HepG2 (cell line): ENCODE results near the gene USP7. TPM values are rescaled to one million over a fixed set of nuclear protein-coding genes. Genes with fewer than 3 reads are reported as not detected.
A peak's percentile ranks its signal among the peaks of the same experiment; 100 is the strongest.

Experiments used
- ATAC-seq: fragments of 200-7000 bp; cut with Tn5 transposase; 3 replicates; pipeline ENCODE4 v1.9.1; 2020; ENCODE audit warnings: mild to moderate bottlenecking, moderate library complexity
- BruUV-seq: library from RNA; stranded (reverse); fragments of 400-500 nt; replicated peaks from 2 replicates; lab custom pipeline; 2021; lab: Mats Ljungman, UMichigan
- CTCF ChIA-PET: fragments of 300-600 bp; formaldehyde crosslinking; extraction: SDS; loops from one replicate; lab custom pipeline; 2021; ENCODE audit warnings: low total read pairs, inconsistent platforms, low intra/inter-chr PET ratio; lab: Yijun Ruan, JAX
- POLR2A ChIA-PET: fragments of 350-600 bp; sonication (Branson Sonifier 250); formaldehyde crosslinking; loops from one replicate; lab custom pipeline; 2020; ENCODE audit warnings: antibody characterized with exemption, inconsistent platforms; lab: Yijun Ruan, JAX
- DNase-seq: peaks from one replicate; pipeline ENCODE4 v3.0.0-alpha.2; 2015; ENCODE audit warnings: low spot score
- FAIRE-seq: peaks from 3 replicates; lab custom pipeline; 2011; peaks lifted over from hg19 to GRCh38; lab: Jason Lieb, UNC
- H2AFZ ChIP-seq: one replicate; pipeline ENCODE4 v1.6.1; 2011; ENCODE audit warnings: low read length, inconsistent platforms
- H3K27ac ChIP-seq: fragments of 300-600 bp; 3 replicates; pipeline ENCODE4 v1.8.0; 2011; ENCODE audit warnings: mixed run types, mild to moderate bottlenecking, mixed read lengths, low read length, inconsistent platforms; ENCODE audit not compliant: insufficient read depth; ENCODE audit errors: extremely low read length
- H3K27me3 ChIP-seq, 2 experiments: fragments of 200-600 bp in 1 of 2; 2 replicates in 1 of 2; 3 replicates in 1 of 2; pipeline versions ENCODE4 v1.6.0 to v1.8.0; 2011; ENCODE audit warnings: low read length in 2 of 2, mild to moderate bottlenecking in 2 of 2, moderate library complexity in 2 of 2, inconsistent platforms in 1 of 2; ENCODE audit not compliant: insufficient read depth in 2 of 2, control insufficient read depth in 1 of 2
- H3K36me3 ChIP-seq, 2 experiments: fragments of 200-600 bp in 1 of 2; replicated peaks in 1 of 2; 2 replicates in 1 of 2; 3 replicates in 1 of 2; pipeline versions ENCODE4 v1.5.1 to v1.8.0; 2011; ENCODE audit warnings: low read length in 2 of 2, inconsistent platforms in 1 of 2; ENCODE audit not compliant: insufficient read depth in 2 of 2, control insufficient read depth in 1 of 2
- H3K4me1 ChIP-seq: 2 replicates; pipeline ENCODE4 v1.5.1; 2012; ENCODE audit warnings: low read length, inconsistent platforms; ENCODE audit not compliant: insufficient read depth
- H3K4me2 ChIP-seq: 2 replicates; pipeline ENCODE4 v1.6.0; 2011; ENCODE audit warnings: low read depth, low read length, inconsistent platforms
- H3K4me3 ChIP-seq, 3 experiments: fragments of 200-600 bp in 1 of 3; sonication (generic), shearing (Covaris generic) in 1 of 3; replicated peaks in 1 of 3; 2 replicates each; pipeline ENCODE4 v1.5.1; 2011 to 2016; ENCODE audit warnings: low read length in 3 of 3, inconsistent platforms in 2 of 3, low read depth in 2 of 3, mild to moderate bottlenecking in 2 of 3, control low read depth in 1 of 3, mixed read lengths in 1 of 3; ENCODE audit not compliant: insufficient read depth in 1 of 3
- H3K79me2 ChIP-seq: one replicate; pipeline ENCODE4 v1.6.1; 2011; ENCODE audit warnings: low read length, inconsistent platforms; ENCODE audit not compliant: insufficient read depth
- H3K9ac ChIP-seq: 2 replicates; pipeline ENCODE4 v1.6.0; 2011; ENCODE audit warnings: mild to moderate bottlenecking, low read depth, low read length, inconsistent platforms; ENCODE audit not compliant: insufficient read depth
- H3K9me3 ChIP-seq: 2 replicates; pipeline ENCODE4 v1.5.1; 2012; ENCODE audit warnings: mild to moderate bottlenecking, low read length
- H4K20me1 ChIP-seq: 2 replicates; pipeline ENCODE4 v1.6.0; 2011; ENCODE audit warnings: inconsistent platforms, mild to moderate bottlenecking, low read length, moderate library complexity; ENCODE audit not compliant: insufficient read depth
- ARID2 ChIP-seq: sonication (generic); formaldehyde crosslinking; IDR thresholded peaks from 2 replicates; pipeline ENCODE4 v1.8.1; 2022; ENCODE audit warnings: mild to moderate bottlenecking, missing genetic modification reagents, borderline replicate concordance
- BCLAF1 ChIP-seq: fragments of 450-650 bp; IDR thresholded peaks from 2 replicates; pipeline ENCODE4 v1.6.1; 2017; ENCODE audit warnings: mild to moderate bottlenecking
- HOXD1 ChIP-seq: sonication (generic); formaldehyde crosslinking; IDR thresholded peaks from 2 replicates; pipeline ENCODE4 v1.5.0; 2020; ENCODE audit warnings: missing genetic modification reagents
- KDM6A ChIP-seq: IDR thresholded peaks from 2 replicates; pipeline ENCODE4 v1.6.1; 2016; ENCODE audit warnings: low read depth
- MED8 ChIP-seq: sonication (generic); formaldehyde crosslinking; IDR thresholded peaks from 2 replicates; pipeline ENCODE4 v1.8.1; 2023; ENCODE audit warnings: mild to moderate bottlenecking, missing genetic modification reagents; ENCODE audit not compliant: insufficient replicate concordance
- NAIF1 ChIP-seq: sonication (generic); formaldehyde crosslinking; IDR thresholded peaks from 2 replicates; pipeline ENCODE4 v1.5.0; 2020; ENCODE audit warnings: mild to moderate bottlenecking, missing genetic modification reagents, borderline replicate concordance
- ONECUT2 ChIP-seq: sonication (generic); formaldehyde crosslinking; IDR thresholded peaks from 2 replicates; pipeline ENCODE4 v1.4.0; 2020; ENCODE audit warnings: missing genetic modification reagents
- RNF2 ChIP-seq: fragments of 450-650 bp; conservative IDR thresholded peaks from 2 replicates; pipeline ENCODE4 v1.6.1; 2016; ENCODE audit warnings: low read depth
- SALL1 ChIP-seq: sonication (generic); formaldehyde crosslinking; IDR thresholded peaks from 2 replicates; pipeline ENCODE4 v1.8.0; 2022; ENCODE audit warnings: mild to moderate bottlenecking, missing genetic modification reagents
- ZBTB42 ChIP-seq: sonication (generic); formaldehyde crosslinking; IDR thresholded peaks from 2 replicates; pipeline ENCODE4 v1.5.0; 2020; ENCODE audit warnings: mild to moderate bottlenecking, missing genetic modification reagents
- ZC3H13 ChIP-seq: sonication (generic); formaldehyde crosslinking; IDR thresholded peaks from 2 replicates; pipeline ENCODE4 v1.8.1; 2023; ENCODE audit warnings: mild to moderate bottlenecking, missing genetic modification reagents, moderate library complexity
- ZNF121 ChIP-seq: sonication (generic); formaldehyde crosslinking; IDR thresholded peaks from 2 replicates; pipeline ENCODE4 v1.5.0; 2020; ENCODE audit warnings: mild to moderate bottlenecking, missing genetic modification reagents
- ZNF382 ChIP-seq: sonication (generic); formaldehyde crosslinking; IDR thresholded peaks from 2 replicates; pipeline ENCODE4 v1.5.0; 2020; ENCODE audit warnings: missing genetic modification reagents, mild to moderate bottlenecking, borderline replicate concordance
- WGBS: methylation state at CpG from one replicate; pipeline ENCODE4 v1.1.6; 2017; ENCODE audit warnings: low lambda C conversion rate; 5-methylcytosine and 5-hydroxymethylcytosine counted together
- in situ Hi-C: cut with HindIII; loops from 2 replicates; pipeline ENCODE4 v1.10.0; 2017; ENCODE audit warnings: low pct_unique_long_range_greater_than_20kb; ENCODE audit not compliant: extremely low pct_ligation_motif_present
- intact Hi-C: fragments of 100-400 bp; cut with micrococcal nuclease; formaldehyde crosslinking; loops from one replicate; pipeline ENCODE4 v1.10.0; 2022; ENCODE audit not compliant: unreplicated experiment
- polyA plus RNA-seq, 8 experiments: library from polyadenylated mRNA; depleted of rRNA in 3 of 8; stranded (reverse) in 7 of 8; unstranded in 1 of 8; fragments of >200 nt; fragmentation: Illumina TruSeq in 4 of 8; extraction: Trizol in 4 of 8; gene quantifications; 2 replicates each; pipeline versions ENCODE4 v1.2.1 to v1.2.3, GENCODE V29; 2011 to 2016; ENCODE audit warnings: low read depth in 4 of 8, missing spikeins in 1 of 8, mixed read lengths in 1 of 8; ENCODE audit not compliant: insufficient read depth in 1 of 8
- total RNA-seq, 5 experiments: library from RNA; depleted of rRNA; stranded (reverse); fragments of >200 nt; fragmentation: Illumina TruSeq; extraction: Trizol; gene quantifications; 2 replicates each; pipeline ENCODE4 v1.2.3, GENCODE V29; 2016; ENCODE audit warnings: low read depth in 1 of 5
- TF ChIP-seq, protein P1 (sequence below): sonication (generic); formaldehyde crosslinking; IDR thresholded peaks from 2 replicates; pipeline ENCODE4 v1.8.0; 2022; ENCODE audit warnings: low read depth, missing genetic modification reagents

USP7 gene
- total and polyA plus RNA-seq, 2 of the 13 experiments (the other 11 are each of a cell fraction or from before 2014, with no cell fraction given): 52.5 to 173 TPM

- TF ChIP-seq, protein P1, sequence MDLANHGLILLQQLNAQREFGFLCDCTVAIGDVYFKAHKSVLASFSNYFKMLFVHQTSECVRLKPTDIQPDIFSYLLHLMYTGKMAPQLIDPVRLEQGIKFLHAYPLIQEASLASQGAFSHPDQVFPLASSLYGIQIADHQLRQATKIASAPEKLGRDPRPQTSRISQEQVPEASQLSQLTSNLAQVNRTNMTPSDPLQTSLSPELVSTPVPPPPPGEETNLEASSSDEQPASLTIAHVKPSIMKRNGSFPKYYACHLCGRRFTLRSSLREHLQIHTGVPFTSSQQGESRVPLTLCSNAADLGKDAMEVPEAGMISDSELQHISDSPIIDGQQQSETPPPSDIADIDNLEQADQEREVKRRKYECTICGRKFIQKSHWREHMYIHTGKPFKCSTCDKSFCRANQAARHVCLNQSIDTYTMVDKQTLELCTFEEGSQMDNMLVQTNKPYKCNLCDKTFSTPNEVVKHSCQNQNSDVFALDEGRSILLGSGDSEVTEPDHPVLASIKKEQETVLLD (CRISPR knock-in tag): no peak
- TF ChIP-seq HOXD1: no peak
Observed at GRCh38 chr16:8951447-8952280, 12.0 kb downstream of the USP7 start (continued).

DNA sequence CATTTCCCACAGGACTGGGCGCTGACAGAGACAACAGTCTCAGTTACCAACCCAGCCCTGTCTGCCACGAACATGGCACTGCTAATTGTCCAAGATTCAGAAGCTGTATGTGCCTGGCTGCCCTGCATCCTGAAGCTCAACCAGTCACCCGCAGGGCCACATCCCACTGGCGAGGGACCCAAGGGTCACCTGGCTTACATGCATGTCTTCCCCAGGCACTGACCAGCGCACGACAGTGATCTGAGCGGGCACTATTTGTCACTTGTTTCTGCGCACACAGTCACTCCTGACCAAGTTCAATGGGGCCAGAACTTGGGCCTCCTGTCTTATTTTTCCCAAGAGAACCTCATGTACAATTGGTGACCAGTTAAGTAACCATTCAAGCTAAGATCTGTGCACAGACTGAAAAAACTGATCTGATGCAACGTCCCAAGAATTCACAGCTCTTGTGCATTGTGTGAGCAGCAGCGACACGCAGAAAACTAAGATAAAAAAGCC is 13.1 kb downstream of the USP7 start:
- no peak for FAIRE-seq
- ATAC-seq: peak; percentile 16; the same call in 2 of the 3 replicates
- Histone ChIP-seq H2AFZ (no peak overlapping the region), H3K36me3 (peaks cover 0 to 5% of the 10 kb centered on the region in 2 experiments; a peak in 2 of 5 replicates), H3K4me1 (peaks cover 94% of the 10 kb centered on the region), H3K9me3 (no peaks in the 10 kb centered on the region), H3K4me3 (no peak overlapping the region), H3K4me2 (peak overlapping the region; percentile 39; the same call in 1 of the 2 replicates), H3K79me2 (peaks cover 93% of the 10 kb centered on the region), H3K9ac (peak overlapping the region; percentile 1; the same call in 1 of the 2 replicates), H3K27me3 (no peaks in the 10 kb centered on the region), H3K27ac (peak overlapping the region; percentile 16), H4K20me1 (peaks cover 95% of the 10 kb centered on the region)
- POLR2A ChIA-PET: interaction anchor here (0.8 to 1.6 kb wide), 3 partner anchors 13 to 58 kb away, joined by 3 to 5 read pairs (median 4); partner anchors contain the start of gene USP7
- CTCF ChIA-PET: no interaction called here
- DNase-seq: no peak
- in situ Hi-C loops: no loop called here
- 78% methylated on average over 11 of the region's 11 CpGs for WGBS
- intact Hi-C loops: loop anchor here (2.0 kb wide), 1 partner anchor 14 kb away; no protein-coding TSS in a partner anchor
- BruUV-seq: no TSS peak
- no peak for TF ChIP-seq RNF2
- no peak for TF ChIP-seq ZNF121
- TF ChIP-seq KDM6A: no peak
- TF ChIP-seq ZNF382: no peak
- TF ChIP-seq SALL1: peak; percentile 18; the same call in 1 of the 2 replicates
- no peak for TF ChIP-seq ZC3H13 (CRISPR knock-in tag)
- no peak for TF ChIP-seq MED8
- no peak for TF ChIP-seq ONECUT2
- TF ChIP-seq BCLAF1: no peak
- no peak for TF ChIP-seq ARID2
- no peak for TF ChIP-seq NAIF1
- TF ChIP-seq ZBTB42 (CRISPR knock-in tag): no peak
